ENCODE measurements around the gene SPEF1.
A peak's percentile ranks its signal among the peaks of the same experiment; 100 is the strongest.

The SPEF1 gene

GRCh38 chr20:3764659-3765058 lies 16.6 kb downstream of the SPEF1 start:
- DNase-seq, result no peak

DNA sequence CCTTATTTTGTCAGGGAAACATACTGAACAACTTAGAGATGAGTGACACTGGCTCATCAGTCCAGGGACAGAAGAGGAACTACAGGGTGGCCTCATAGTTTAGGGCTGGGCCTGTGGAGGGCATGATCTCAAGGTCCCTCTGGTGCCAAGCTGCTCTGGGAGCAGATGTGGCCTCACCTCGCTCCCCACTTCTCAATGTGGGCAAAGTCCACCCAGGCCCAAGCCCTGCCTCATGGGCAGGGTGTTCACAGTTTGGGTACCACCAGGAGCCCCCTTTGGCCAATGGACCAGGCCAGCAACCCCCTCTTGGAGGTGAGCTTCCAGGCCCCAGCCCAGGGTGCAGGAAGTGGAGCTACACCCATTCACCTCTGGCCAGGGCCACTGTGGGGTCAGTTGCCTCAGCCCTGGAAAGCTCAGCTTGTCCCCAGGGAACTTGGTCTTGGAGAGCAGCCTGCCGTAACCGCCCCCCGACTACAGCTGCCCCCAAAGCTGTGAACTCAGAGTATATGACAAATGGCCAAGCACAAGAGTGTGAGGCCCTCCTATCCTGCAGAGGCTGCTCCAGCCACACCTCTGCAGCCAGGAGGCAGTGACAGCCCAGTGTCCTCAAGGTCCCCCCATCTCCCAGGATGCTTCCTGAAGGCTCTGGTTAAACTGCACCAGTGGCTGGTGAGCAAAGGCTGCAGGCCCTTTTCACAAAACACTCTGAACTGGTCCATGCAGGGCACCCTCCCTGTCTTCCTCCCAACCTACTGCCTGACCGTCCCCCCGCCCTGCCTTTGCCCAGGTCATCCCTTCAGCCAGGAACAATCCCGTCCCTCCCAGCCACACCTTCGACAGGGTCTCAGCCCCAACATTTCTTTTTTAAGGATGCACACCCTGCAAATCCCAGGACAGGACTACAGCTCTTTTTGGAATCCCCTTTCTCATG lies 17.3 kb downstream of the SPEF1 start:
- DNase-seq, result no peak

GRCh38 chr20:3760655-3761348 lies 20.4 kb downstream of the SPEF1 start:
- DNase-seq, result no peak

DNA sequence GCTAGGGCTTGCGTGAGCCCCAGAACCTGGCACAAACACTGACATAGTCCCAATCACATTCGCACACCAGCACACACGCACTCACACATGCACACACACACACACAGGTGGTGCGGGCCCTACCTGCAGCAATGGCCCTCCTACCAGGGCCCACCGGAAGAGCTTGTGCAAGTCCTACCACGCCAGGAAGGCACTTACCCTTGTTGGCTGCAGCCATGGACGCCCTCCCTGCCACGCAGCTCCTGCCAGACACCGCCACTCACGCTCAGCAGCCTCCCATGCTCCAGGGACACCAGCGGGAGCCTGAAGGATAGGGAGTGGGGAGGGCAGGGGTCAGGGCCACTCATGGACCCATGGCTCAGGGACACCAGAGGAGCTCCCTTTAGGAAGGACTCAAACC lies 21.4 kb downstream of the SPEF1 start:
- no peak for DNase-seq

- no peak for DNase-seq
Measured at GRCh38 chr20:3759316-3759823, 21.9 kb downstream of the SPEF1 start.

GRCh38 chr20:3758566-3758965 lies 22.7 kb downstream of the SPEF1 start:
- no peak for DNase-seq

- DNase-seq, result no peak
Measured at GRCh38 chr20:3757268-3757667, 24.0 kb downstream of the SPEF1 start.

GRCh38 chr20:3755814-3756480 lies 25.3 kb downstream of the SPEF1 start:
- DNase-seq, result no peak

DNA sequence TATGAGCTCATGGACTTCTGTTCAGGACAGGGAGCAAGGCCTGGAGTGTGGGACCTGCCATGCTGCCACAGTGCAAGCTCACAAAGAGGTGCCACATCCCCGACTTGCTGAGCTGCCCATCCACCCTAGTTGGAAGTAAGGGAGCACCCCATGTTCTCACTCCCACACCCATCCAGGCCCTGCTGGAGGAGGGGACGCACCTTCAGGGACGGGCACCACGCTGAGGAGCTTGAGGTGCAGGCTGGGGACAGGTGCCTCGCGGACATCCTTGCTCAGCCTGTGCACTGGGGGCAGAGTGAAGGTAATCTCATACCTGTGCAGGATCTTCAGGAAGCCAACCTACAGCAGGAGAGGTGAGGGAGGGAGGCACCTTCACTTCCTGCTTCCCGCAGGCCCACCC lies 26.0 kb downstream of the SPEF1 start:
- no peak for DNase-seq

DNA sequence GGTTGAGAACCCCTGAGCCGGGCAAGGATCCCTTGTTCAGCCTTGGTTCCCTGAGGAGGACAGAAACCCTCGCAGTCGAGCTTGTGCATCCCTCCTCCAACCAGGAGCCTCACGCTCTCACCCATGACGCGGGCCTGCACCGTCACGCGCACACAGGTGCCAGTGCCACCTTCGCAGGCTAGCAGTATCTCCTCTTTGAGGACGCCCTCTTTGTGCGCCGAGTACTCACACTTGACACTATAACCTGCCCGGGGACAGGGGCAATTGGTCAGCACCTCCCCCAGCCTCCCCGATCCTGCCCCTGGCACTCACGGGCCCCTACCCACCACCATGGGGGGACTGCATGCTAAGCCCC lies 27.0 kb downstream of the SPEF1 start:
- no peak for DNase-seq

GRCh38 chr20:3753501-3754275 lies 27.6 kb downstream of the SPEF1 start:
- DNase-seq, result no peak

GRCh38 chr20:3753098-3753497 lies 28.1 kb downstream of the SPEF1 start:
- peak; percentile 20 for DNase-seq

GRCh38 chr20:3752386-3752759 lies 28.9 kb downstream of the SPEF1 start:
- no peak for DNase-seq

GRCh38 chr20:3751675-3752385 lies 29.4 kb downstream of the SPEF1 start:
- DNase-seq, result peak; percentile 30

DNA sequence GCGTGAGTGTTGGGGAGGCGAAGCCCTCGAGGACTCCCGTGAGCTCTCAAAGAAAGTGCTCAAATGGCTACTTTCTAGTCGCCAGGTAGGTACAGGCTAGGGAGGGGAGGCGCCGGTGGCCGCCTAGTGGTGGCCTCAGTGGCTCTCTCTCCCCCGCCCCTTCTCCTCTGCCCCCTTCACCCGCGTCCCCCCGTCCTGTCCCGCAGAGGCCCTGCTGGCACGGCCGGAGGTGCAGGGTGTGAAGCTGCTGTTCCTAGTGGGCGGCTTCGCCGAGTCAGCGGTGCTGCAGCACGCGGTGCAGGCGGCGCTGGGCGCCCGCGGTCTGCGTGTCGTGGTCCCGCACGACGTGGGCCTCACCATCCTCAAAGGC lies 30.0 kb downstream of the SPEF1 start:
- DNase-seq, result no peak

DNA sequence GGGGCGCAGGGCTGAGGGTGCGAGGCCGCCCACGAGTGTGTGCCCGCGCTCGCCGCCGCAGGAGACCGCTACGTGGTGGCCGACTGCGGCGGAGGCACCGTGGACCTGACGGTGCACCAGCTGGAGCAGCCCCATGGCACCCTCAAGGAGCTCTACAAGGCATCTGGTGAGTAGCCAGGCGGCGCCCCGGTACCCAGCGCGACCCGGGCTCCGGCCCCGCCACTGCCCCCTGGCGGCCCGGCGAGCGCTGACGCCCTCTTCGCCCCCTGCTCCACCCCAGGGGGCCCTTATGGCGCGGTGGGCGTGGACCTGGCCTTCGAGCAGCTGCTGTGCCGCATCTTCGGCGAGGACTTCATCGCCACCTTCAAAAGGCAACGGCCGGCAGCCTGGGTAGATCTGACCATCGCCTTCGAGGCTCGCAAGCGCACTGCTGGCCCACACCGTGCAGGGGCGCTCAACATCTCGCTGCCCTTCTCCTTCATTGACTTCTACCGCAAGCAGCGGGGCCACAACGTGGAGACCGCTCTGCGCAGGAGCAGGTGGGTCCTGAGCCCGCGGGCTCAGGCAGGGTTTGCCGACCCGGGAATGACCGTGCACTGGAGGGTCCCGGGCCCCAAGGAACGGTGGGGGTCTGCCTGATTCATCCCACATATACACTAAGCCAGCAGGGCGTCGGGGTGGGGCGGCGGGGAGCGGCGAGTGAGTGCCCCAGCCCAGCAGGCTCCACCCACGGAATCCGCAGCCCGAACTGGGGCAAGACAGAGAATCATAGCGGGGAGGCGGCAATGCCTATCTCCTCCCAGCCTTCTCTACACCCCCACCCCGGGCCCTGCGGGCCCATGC lies 31.3 kb downstream of the SPEF1 start:
- no peak for DNase-seq

DNA sequence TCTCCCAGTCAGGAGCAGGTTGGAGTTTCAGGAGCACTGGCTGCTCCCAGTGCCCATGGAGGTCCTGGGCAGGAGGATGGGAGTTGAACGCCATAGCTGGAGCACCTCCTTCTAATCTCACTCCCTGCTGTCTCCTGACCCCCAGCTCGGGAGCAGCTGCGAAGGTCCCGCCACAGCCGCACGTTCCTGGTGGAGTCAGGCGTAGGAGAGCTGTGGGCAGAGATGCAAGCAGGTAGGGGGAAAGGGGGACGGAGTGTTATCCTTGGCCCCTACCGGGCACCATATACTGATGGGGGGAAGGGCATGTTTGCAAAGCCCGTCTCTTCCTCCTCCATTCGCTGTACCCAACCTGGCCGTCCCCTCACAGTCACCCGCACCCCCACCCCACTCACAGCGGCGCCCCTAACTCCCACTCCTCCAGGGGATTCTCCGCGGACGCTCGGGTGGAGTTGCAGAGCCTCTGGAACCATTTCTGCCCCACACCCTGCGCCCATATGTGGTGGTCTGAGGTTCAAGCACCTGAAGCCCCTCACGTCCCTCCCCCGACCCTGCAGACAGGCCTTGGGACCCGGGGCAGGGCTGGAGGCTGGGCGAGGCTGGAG lies 32.1 kb downstream of the SPEF1 start:
- no peak for DNase-seq

GRCh38 chr20:3748073-3748472 lies 33.2 kb downstream of the SPEF1 start:
- no peak for DNase-seq

GRCh38 chr20:3747471-3747870 lies 33.8 kb downstream of the SPEF1 start:
- no peak for DNase-seq

- no peak for DNase-seq
Measured at GRCh38 chr20:3745686-3746173, 35.5 kb downstream of the SPEF1 start.

All from effector CD8-positive, alpha-beta T cell (primary cell).